K562 (cell line): ENCODE data around the gene PTPRT. TPM values are rescaled to one million over a fixed set of nuclear protein-coding genes. Genes with fewer than 3 reads are reported as not detected.

Experiments
- ATAC-seq: fragments of 200-7000 bp; cut with Tn5 transposase; 3 replicates; pipeline ENCODE4 v1.9.1; 2020; ENCODE audit warnings: moderate library complexity
- BruUV-seq: library from RNA; stranded (reverse); fragments of 400-500 nt; replicated peaks from 2 replicates; lab custom pipeline; 2021; lab: Mats Ljungman, UMichigan
- CTCF ChIA-PET: fragments of 300-600 bp; formaldehyde crosslinking; extraction: SDS; loops from one replicate; lab custom pipeline; 2021; ENCODE audit warnings: low intra/inter-chr PET ratio; lab: Yijun Ruan, JAX
- POLR2A ChIA-PET: fragments of 300-600, 350-650 bp; sonication (Branson Sonifier 250); formaldehyde crosslinking; extraction: SDS; loops from one replicate; lab custom pipeline; 2021; ENCODE audit warnings: antibody characterized with exemption, inconsistent platforms; lab: Yijun Ruan, JAX
- DNase-seq, 4 experiments: peaks; one replicate each; pipeline versions ENCODE4 v3.0.0 to v3.0.0-alpha.2; 2011 to 2018; ENCODE audit warnings: low spot score in 3 of 4, mixed read lengths in 3 of 4; ENCODE audit errors: extremely low read depth in 1 of 4
- FAIRE-seq: peaks from 2 replicates; lab custom pipeline; 2011; peaks lifted over from hg19 to GRCh38; lab: Jason Lieb, UNC
- H2AFZ ChIP-seq: 2 replicates; pipeline ENCODE4 v1.6.0; 2011; ENCODE audit warnings: low read depth, low read length, control low read depth, inconsistent platforms
- H3K27ac ChIP-seq: fragments of 200-600 bp; 3 replicates; pipeline ENCODE4 v1.8.0; 2011; ENCODE audit warnings: low read depth, mild to moderate bottlenecking, control low read depth, inconsistent platforms, low read length, moderate library complexity, mixed read lengths; ENCODE audit errors: extremely low read depth
- H3K27me3 ChIP-seq, 2 experiments: fragments of 300-600 bp in 1 of 2; 2 replicates in 1 of 2; 3 replicates in 1 of 2; pipeline versions ENCODE4 v1.6.0 to v1.8.0; 2011; ENCODE audit warnings: inconsistent platforms in 2 of 2, low read length in 2 of 2, mild to moderate bottlenecking in 1 of 2, mixed read lengths in 1 of 2, moderate library complexity in 1 of 2; ENCODE audit not compliant: control insufficient read depth in 2 of 2, insufficient read depth in 2 of 2
- H3K36me3 ChIP-seq: fragments of 300-600 bp; 3 replicates; pipeline ENCODE4 v1.8.0; 2011; ENCODE audit warnings: mild to moderate bottlenecking, low read length, inconsistent platforms; ENCODE audit not compliant: control insufficient read depth, insufficient read depth
- H3K4me1 ChIP-seq, 2 experiments: fragments of 200-600 bp in 1 of 2; replicated peaks in 1 of 2; 2 replicates in 1 of 2; 3 replicates in 1 of 2; pipeline versions ENCODE4 v1.5.1 to v1.8.0; 2011; ENCODE audit warnings: inconsistent platforms in 2 of 2, low read length in 2 of 2, mild to moderate bottlenecking in 1 of 2, mixed read lengths in 1 of 2, moderate library complexity in 1 of 2; ENCODE audit not compliant: control insufficient read depth in 2 of 2, insufficient read depth in 2 of 2
- H3K4me2 ChIP-seq: 2 replicates; pipeline ENCODE4 v1.6.1; 2011; ENCODE audit warnings: low read length, control low read depth, inconsistent platforms, mixed read lengths; ENCODE audit not compliant: insufficient read depth
- H3K4me3 ChIP-seq: fragments of 200-600 bp; sonication (generic), shearing (Covaris generic); 2 replicates; pipeline ENCODE4 v1.5.1; 2016; ENCODE audit warnings: control low read depth, inconsistent platforms
- H3K79me2 ChIP-seq: fragments of 200-600 bp; 3 replicates; pipeline ENCODE4 v1.8.0; 2011; ENCODE audit warnings: low read length, inconsistent platforms; ENCODE audit not compliant: control insufficient read depth, insufficient read depth
- H3K9ac ChIP-seq, 2 experiments: 2 replicates each; pipeline versions ENCODE4 v1.6.0 to v1.6.1; 2011; ENCODE audit warnings: low read depth in 2 of 2, low read length in 2 of 2, control low read depth in 1 of 2, inconsistent platforms in 1 of 2, mild to moderate bottlenecking in 1 of 2, mixed read lengths in 1 of 2; ENCODE audit not compliant: insufficient read depth in 1 of 2
- H3K9me1 ChIP-seq: one replicate; pipeline ENCODE4 v1.6.0; 2011; ENCODE audit warnings: inconsistent platforms, mild to moderate bottlenecking, low read length, moderate library complexity; ENCODE audit not compliant: control insufficient read depth, insufficient read depth
- H3K9me3 ChIP-seq: replicated peaks from 2 replicates; pipeline ENCODE4 v1.5.1; 2011; ENCODE audit warnings: low read depth, low read length, inconsistent platforms; ENCODE audit not compliant: control insufficient read depth, insufficient read depth
- H4K20me1 ChIP-seq: replicated peaks from 2 replicates; pipeline ENCODE4 v1.6.1; 2011; ENCODE audit warnings: low read length, inconsistent platforms, mixed read lengths; ENCODE audit not compliant: control insufficient read depth, insufficient read depth
- CREB1 ChIP-seq, 2 experiments: sonication (generic) in 1 of 2; formaldehyde crosslinking in 1 of 2; IDR thresholded peaks; 2 replicates each; pipeline versions ENCODE4 v1.6.1 to v1.8.0; 2012 to 2022; ENCODE audit warnings: inconsistent platforms in 1 of 2, mild to moderate bottlenecking in 1 of 2, missing genetic modification reagents in 1 of 2, moderate library complexity in 1 of 2
- HDAC6 ChIP-seq: IDR thresholded peaks from 2 replicates; pipeline ENCODE4 v1.6.1; 2012; ENCODE audit warnings: low read depth, mild to moderate bottlenecking, control low read depth, inconsistent platforms, low read length, moderate library complexity
- HMG20B ChIP-seq: fragments of 250-450 bp; sonication (Bioruptor Pico); IDR thresholded peaks from 2 replicates; pipeline ENCODE4 v1.5.0; 2021; ENCODE audit warnings: mild to moderate bottlenecking
- KAT2B ChIP-seq: IDR thresholded peaks from one replicate; pipeline ENCODE4 v1.6.1; 2012; ENCODE audit warnings: low read depth, mild to moderate bottlenecking, control low read depth, inconsistent platforms, low read length, moderate library complexity
- LARP7 ChIP-seq: fragments of 450-650 bp; IDR thresholded peaks from 2 replicates; pipeline ENCODE4 v1.6.1; 2016
- NR1H2 ChIP-seq: sonication (generic); formaldehyde crosslinking; IDR thresholded peaks from 2 replicates; pipeline ENCODE4 v1.4.0; 2020; ENCODE audit warnings: mild to moderate bottlenecking, missing genetic modification reagents
- PTBP1 ChIP-seq: fragments of 200-400 bp; formaldehyde crosslinking; IDR thresholded peaks from 2 replicates; pipeline ENCODE4 v1.6.1; 2017; ENCODE audit warnings: low read depth, low read length
- ZBTB7A ChIP-seq: IDR thresholded peaks from 2 replicates; pipeline ENCODE4 v1.6.1; 2011; ENCODE audit warnings: low read depth, mild to moderate bottlenecking, low read length, moderate library complexity, borderline replicate concordance; ENCODE audit not compliant: control insufficient read depth
- ZNF584 ChIP-seq: fragments of 200-800 bp; sonication (Bioruptor generic); IDR thresholded peaks from 2 replicates; pipeline ENCODE4 v1.6.1; 2016; ENCODE audit warnings: low read depth, mild to moderate bottlenecking, missing genetic modification characterization, missing compliant biosample characterization
- WGBS: fragments of 100-300 bp; shearing (Covaris generic); methylation state at CpG from one replicate; pipeline ENCODE4 v1.1.6; 2016; ENCODE audit warnings: low coverage, mixed read lengths; ENCODE audit not compliant: insufficient coverage; ENCODE audit errors: missing lambda C conversion rate; 5-methylcytosine and 5-hydroxymethylcytosine counted together
- in situ Hi-C: fragments of 300-500 bp; cut with MboI; formaldehyde crosslinking; loops from 4 replicates; pipeline ENCODE4 v1.15.0; 2018; ENCODE audit warnings: inconsistent platforms, mixed read lengths
- intact Hi-C: fragments of 100-400 bp; cut with micrococcal nuclease; formaldehyde crosslinking; loops from 2 replicates; pipeline ENCODE4 v1.14.2; 2022
- polyA plus RNA-seq, 8 experiments: library from polyadenylated mRNA; depleted of rRNA in 4 of 8; stranded (reverse) in 5 of 8; unstranded in 3 of 8; fragments of >200 nt; fragmentation: Nextera tagmentation in 2 of 8; fragmentation: Illumina TruSeq in 1 of 8; extraction: Ambion mirVana in 2 of 8; extraction: Trizol in 1 of 8; gene quantifications; 2 replicates each; pipeline versions ENCODE4 v1.2.1 to v1.2.3, GENCODE V29; 2011 to 2014; ENCODE audit warnings: inconsistent platforms in 1 of 8, missing spikeins in 1 of 8
- total RNA-seq, 7 experiments: library from RNA; depleted of rRNA in 6 of 7; stranded (reverse); fragments of >200 nt in 6 of 7; fragmentation: Illumina TruSeq in 2 of 7; extraction: Trizol in 2 of 7; gene quantifications; 2 replicates each; pipeline versions ENCODE4 v1.2.1 to v1.2.3, GENCODE V29; 2011 to 2021; ENCODE audit warnings: low replicate concordance in 1 of 7
- TF ChIP-seq, protein P1 (sequence below): fragments of 150-350 bp; IDR thresholded peaks from 2 replicates; pipeline ENCODE4 v1.6.1; 2014; ENCODE audit warnings: low read depth, mild to moderate bottlenecking, low read length, borderline replicate concordance
- TF ChIP-seq, protein P2 (sequence below): fragments of 250-450 bp; sonication (Bioruptor Pico); IDR thresholded peaks from 2 replicates; pipeline ENCODE4 v1.8.0; 2021; ENCODE audit warnings: moderate library complexity, mild to moderate bottlenecking, inconsistent platforms
- TF ChIP-seq, protein P3 (sequence below): fragments of 450-650 bp; formaldehyde crosslinking; IDR thresholded peaks from 2 replicates; pipeline ENCODE4 v1.4.0; 2020; ENCODE audit warnings: mild to moderate bottlenecking, moderate library complexity
- TF ChIP-seq, protein P4 (sequence below): IDR thresholded peaks from 3 replicates; pipeline ENCODE4 v1.6.1; 2011; ENCODE audit warnings: borderline replicate concordance, mild to moderate bottlenecking, moderate library complexity; ENCODE audit not compliant: insufficient read length; ENCODE audit errors: extremely low read depth

PTPRT gene
- total and polyA plus RNA-seq, 9 of the 15 experiments (the other 6 are each of a cell fraction or from before 2014, with no cell fraction given): not detected

DNA sequence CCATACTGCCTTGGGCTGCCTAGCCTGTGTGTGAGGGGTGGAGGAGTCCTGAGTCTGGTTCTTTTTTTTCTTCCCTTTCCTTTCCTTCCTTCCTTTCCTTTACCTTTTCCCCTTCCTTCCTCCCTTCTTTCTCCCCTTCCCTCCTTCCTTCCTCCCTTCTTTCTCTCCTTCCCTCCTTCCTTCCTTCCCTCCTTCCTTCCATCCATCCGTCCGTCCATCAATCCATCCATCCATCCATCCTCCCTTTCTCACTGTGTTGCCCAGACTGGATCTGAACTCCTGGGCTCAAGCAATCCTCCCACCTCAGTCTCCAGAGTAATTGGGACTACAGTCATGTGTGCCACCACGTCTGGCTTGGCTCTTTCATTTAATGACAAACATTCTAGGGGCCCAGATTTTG, 820.8 kb downstream of the PTPRT start:
- Histone ChIP-seq H3K9me3 (no peaks in the 10 kb centered on the region), H3K27ac (no peak overlapping the region), H4K20me1 (no peaks in the 10 kb centered on the region), H3K9ac (no peak overlapping the region), H3K27me3 (no peaks in the 10 kb centered on the region), H3K4me2 (no peak overlapping the region), H3K4me3 (no peak overlapping the region), H3K9me1 (no peaks in the 10 kb centered on the region), H3K79me2 (no peaks in the 10 kb centered on the region), H2AFZ (no peak overlapping the region), H3K4me1 (no peaks in the 10 kb centered on the region; a peak in 1 of 5 replicates), H3K36me3 (no peaks in the 10 kb centered on the region)
- ATAC-seq (no peak), FAIRE-seq (no peak), DNase-seq (no peak)
- POLR2A ChIA-PET: no interaction called here
- in situ Hi-C loops (no loop called here), intact Hi-C loops (no loop called here)
- 0% methylated on average over 3 of the region's 3 CpGs for WGBS
- BruUV-seq: no TSS peak
- CTCF ChIA-PET: interaction anchor here (0.6 kb wide), 1 partner anchor 1641 kb away, joined by 3 read pairs; no protein-coding TSS in a partner anchor
- TF ChIP-seq NR1H2 (CRISPR knock-in tag) (no peak), PTBP1 (no peak), KAT2B (no peak), ZNF584 (CRISPR knock-in tag) (no peak), LARP7 (no peak), HDAC6 (no peak), ZBTB7A (no peak), HMG20B (no peak), CREB1 (IDR thresholded peaks at IDR 0.05) (no peak), CREB1 (CRISPR knock-in tag; IDR thresholded peaks at IDR 0.05) (no peak)
- TF ChIP-seq, protein P1, sequence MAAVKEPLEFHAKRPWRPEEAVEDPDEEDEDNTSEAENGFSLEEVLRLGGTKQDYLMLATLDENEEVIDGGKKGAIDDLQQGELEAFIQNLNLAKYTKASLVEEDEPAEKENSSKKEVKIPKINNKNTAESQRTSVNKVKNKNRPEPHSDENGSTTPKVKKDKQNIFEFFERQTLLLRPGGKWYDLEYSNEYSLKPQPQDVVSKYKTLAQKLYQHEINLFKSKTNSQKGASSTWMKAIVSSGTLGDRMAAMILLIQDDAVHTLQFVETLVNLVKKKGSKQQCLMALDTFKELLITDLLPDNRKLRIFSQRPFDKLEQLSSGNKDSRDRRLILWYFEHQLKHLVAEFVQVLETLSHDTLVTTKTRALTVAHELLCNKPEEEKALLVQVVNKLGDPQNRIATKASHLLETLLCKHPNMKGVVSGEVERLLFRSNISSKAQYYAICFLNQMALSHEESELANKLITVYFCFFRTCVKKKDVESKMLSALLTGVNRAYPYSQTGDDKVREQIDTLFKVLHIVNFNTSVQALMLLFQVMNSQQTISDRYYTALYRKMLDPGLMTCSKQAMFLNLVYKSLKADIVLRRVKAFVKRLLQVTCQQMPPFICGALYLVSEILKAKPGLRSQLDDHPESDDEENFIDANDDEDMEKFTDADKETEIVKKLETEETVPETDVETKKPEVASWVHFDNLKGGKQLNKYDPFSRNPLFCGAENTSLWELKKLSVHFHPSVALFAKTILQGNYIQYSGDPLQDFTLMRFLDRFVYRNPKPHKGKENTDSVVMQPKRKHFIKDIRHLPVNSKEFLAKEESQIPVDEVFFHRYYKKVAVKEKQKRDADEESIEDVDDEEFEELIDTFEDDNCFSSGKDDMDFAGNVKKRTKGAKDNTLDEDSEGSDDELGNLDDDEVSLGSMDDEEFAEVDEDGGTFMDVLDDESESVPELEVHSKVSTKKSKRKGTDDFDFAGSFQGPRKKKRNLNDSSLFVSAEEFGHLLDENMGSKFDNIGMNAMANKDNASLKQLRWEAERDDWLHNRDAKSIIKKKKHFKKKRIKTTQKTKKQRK: no peak
- TF ChIP-seq, protein P2, sequence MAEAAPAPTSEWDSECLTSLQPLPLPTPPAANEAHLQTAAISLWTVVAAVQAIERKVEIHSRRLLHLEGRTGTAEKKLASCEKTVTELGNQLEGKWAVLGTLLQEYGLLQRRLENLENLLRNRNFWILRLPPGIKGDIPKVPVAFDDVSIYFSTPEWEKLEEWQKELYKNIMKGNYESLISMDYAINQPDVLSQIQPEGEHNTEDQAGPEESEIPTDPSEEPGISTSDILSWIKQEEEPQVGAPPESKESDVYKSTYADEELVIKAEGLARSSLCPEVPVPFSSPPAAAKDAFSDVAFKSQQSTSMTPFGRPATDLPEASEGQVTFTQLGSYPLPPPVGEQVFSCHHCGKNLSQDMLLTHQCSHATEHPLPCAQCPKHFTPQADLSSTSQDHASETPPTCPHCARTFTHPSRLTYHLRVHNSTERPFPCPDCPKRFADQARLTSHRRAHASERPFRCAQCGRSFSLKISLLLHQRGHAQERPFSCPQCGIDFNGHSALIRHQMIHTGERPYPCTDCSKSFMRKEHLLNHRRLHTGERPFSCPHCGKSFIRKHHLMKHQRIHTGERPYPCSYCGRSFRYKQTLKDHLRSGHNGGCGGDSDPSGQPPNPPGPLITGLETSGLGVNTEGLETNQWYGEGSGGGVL: no peak
- TF ChIP-seq, protein P3, sequence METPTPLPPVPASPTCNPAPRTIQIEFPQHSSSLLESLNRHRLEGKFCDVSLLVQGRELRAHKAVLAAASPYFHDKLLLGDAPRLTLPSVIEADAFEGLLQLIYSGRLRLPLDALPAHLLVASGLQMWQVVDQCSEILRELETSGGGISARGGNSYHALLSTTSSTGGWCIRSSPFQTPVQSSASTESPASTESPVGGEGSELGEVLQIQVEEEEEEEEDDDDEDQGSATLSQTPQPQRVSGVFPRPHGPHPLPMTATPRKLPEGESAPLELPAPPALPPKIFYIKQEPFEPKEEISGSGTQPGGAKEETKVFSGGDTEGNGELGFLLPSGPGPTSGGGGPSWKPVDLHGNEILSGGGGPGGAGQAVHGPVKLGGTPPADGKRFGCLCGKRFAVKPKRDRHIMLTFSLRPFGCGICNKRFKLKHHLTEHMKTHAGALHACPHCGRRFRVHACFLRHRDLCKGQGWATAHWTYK (CRISPR knock-in tag): no peak
- TF ChIP-seq, protein P4, sequence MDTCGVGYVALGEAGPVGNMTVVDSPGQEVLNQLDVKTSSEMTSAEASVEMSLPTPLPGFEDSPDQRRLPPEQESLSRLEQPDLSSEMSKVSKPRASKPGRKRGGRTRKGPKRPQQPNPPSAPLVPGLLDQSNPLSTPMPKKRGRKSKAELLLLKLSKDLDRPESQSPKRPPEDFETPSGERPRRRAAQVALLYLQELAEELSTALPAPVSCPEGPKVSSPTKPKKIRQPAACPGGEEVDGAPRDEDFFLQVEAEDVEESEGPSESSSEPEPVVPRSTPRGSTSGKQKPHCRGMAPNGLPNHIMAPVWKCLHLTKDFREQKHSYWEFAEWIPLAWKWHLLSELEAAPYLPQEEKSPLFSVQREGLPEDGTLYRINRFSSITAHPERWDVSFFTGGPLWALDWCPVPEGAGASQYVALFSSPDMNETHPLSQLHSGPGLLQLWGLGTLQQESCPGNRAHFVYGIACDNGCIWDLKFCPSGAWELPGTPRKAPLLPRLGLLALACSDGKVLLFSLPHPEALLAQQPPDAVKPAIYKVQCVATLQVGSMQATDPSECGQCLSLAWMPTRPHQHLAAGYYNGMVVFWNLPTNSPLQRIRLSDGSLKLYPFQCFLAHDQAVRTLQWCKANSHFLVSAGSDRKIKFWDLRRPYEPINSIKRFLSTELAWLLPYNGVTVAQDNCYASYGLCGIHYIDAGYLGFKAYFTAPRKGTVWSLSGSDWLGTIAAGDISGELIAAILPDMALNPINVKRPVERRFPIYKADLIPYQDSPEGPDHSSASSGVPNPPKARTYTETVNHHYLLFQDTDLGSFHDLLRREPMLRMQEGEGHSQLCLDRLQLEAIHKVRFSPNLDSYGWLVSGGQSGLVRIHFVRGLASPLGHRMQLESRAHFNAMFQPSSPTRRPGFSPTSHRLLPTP: no peak
